B cell (primary cell): ENCODE data around the gene SLC19A2. TPM values are rescaled to one million over a fixed set of nuclear protein-coding genes. Genes with fewer than 3 reads are reported as not detected.

Experiments used
- ATAC-seq: fragments of 200-7000 bp; cut with Tn5 transposase; one replicate; pipeline ENCODE4 v1.10.0; 2021; ENCODE audit warnings: low read depth, mild to moderate bottlenecking, moderate number of reproducible peaks, moderate library complexity
- CTCF ChIA-PET: fragments of 350-600 bp; sonication (Branson Sonifier 250); formaldehyde crosslinking; loops from one replicate; lab custom pipeline; 2021; ENCODE audit warnings: antibody characterized with exemption, inconsistent platforms; lab: Charles Lee
- POLR2A ChIA-PET: fragments of 350-600 bp; sonication (Branson Sonifier 250); formaldehyde crosslinking; loops from one replicate; lab custom pipeline; 2021; ENCODE audit warnings: antibody characterized with exemption; lab: Charles Lee
- DNase-seq: peaks from one replicate; pipeline ENCODE4 v3.0.0; 2013
- H2AFZ ChIP-seq: 2 replicates; pipeline ENCODE4 v1.6.1; 2012; ENCODE audit warnings: mild to moderate bottlenecking, low read depth, low read length; ENCODE audit not compliant: insufficient read depth, poor library complexity, severe bottlenecking
- H3K27ac ChIP-seq, 2 donors: 1 replicate in 1 of 2; 2 replicates in 1 of 2; pipeline ENCODE4 v1.5.1; 2012 to 2013; ENCODE audit warnings: low read length in 2 of 2, mild to moderate bottlenecking in 2 of 2, moderate library complexity in 1 of 2
- H3K27me3 ChIP-seq, 4 experiments: fragments of 200-600 bp in 1 of 4; sonication (generic) in 1 of 4; replicated peaks in 1 of 4; 1 replicate in 2 of 4; 2 replicates in 2 of 4; pipeline versions ENCODE4 v1.6.1 to v1.7.0; 2013 to 2016; ENCODE audit warnings: low read length in 3 of 4, mild to moderate bottlenecking in 2 of 4, mixed read lengths in 1 of 4, moderate library complexity in 1 of 4; ENCODE audit not compliant: insufficient read depth in 4 of 4, control insufficient read depth in 3 of 4; ENCODE audit errors: control extremely low read depth in 1 of 4
- H3K36me3 ChIP-seq, 2 experiments: replicated peaks in 1 of 2; 1 replicate in 1 of 2; 2 replicates in 1 of 2; pipeline versions ENCODE4 v1.6.1 to v1.7.1; 2013; ENCODE audit warnings: low read length in 1 of 2; ENCODE audit not compliant: insufficient read depth in 2 of 2, control insufficient read depth in 1 of 2; ENCODE audit errors: control extremely low read depth in 1 of 2, extremely low read depth in 1 of 2
- H3K4me1 ChIP-seq, 2 donors: fragments of 200-600 bp in 1 of 2; sonication (generic) in 1 of 2; 1 replicate in 1 of 2; 2 replicates in 1 of 2; pipeline versions ENCODE4 v1.5.1 to v1.6.1; 2013 to 2017; ENCODE audit warnings: low read length in 2 of 2; ENCODE audit not compliant: control insufficient read depth in 2 of 2, insufficient read depth in 2 of 2
- H3K4me2 ChIP-seq: replicated peaks from 2 replicates; pipeline ENCODE3; 2012; ENCODE audit warnings: mild to moderate bottlenecking, low read depth, low read length; ENCODE audit not compliant: poor library complexity, severe bottlenecking
- H3K4me3 ChIP-seq, 5 experiments: fragments of 200-600 bp in 1 of 5; sonication (generic) in 1 of 5; 1 replicate in 3 of 5; 2 replicates in 2 of 5; pipeline versions ENCODE4 v1.5.1 to v1.7.0; 2011 to 2016; ENCODE audit warnings: low read length in 4 of 5, mild to moderate bottlenecking in 4 of 5, low read depth in 2 of 5, control low read depth in 1 of 5, moderate library complexity in 1 of 5; ENCODE audit not compliant: insufficient read depth in 1 of 5; ENCODE audit errors: control extremely low read depth in 1 of 5, extremely low read depth in 1 of 5
- H3K79me2 ChIP-seq: fragments of 200-600 bp; sonication (generic); one replicate; pipeline ENCODE4 v1.6.0; 2016; ENCODE audit warnings: low read length; ENCODE audit not compliant: control insufficient read depth, insufficient read depth
- H3K9ac ChIP-seq: fragments of 200-600 bp; sonication (generic); 2 replicates; pipeline ENCODE4 v1.6.1; 2017; ENCODE audit warnings: mild to moderate bottlenecking, low read length, moderate library complexity
- H3K9me3 ChIP-seq, 3 donors: one replicate each; pipeline versions ENCODE4 v1.6.1 to v1.7.1; 2013; ENCODE audit warnings: low read length in 2 of 3; ENCODE audit not compliant: control insufficient read depth in 2 of 3, insufficient read depth in 1 of 3; ENCODE audit errors: control extremely low read depth in 1 of 3
- H4K20me1 ChIP-seq: 2 replicates; pipeline ENCODE4 v1.6.0; 2012; ENCODE audit warnings: mild to moderate bottlenecking, low read length; ENCODE audit not compliant: insufficient read depth, control insufficient read depth, poor library complexity, severe bottlenecking
- H3K27ac Mint-ChIP-seq: one replicate; pipeline ENCODE4 v1.8.0; 2021; ENCODE audit warnings: mixed read lengths
- H3K27me3 Mint-ChIP-seq: one replicate; pipeline ENCODE4 v1.8.0; 2021; ENCODE audit warnings: mixed read lengths
- H3K4me1 Mint-ChIP-seq: one replicate; pipeline ENCODE4 v1.8.0; 2021; ENCODE audit warnings: mixed read lengths
- H3K4me3 Mint-ChIP-seq: one replicate; pipeline ENCODE4 v1.8.0; 2021; ENCODE audit warnings: mixed read lengths
- H3K9me3 Mint-ChIP-seq: one replicate; pipeline ENCODE4 v1.8.0; 2022; ENCODE audit warnings: mixed read lengths; ENCODE audit not compliant: insufficient read depth
- EZH2 ChIP-seq: IDR thresholded peaks from 2 replicates; pipeline ENCODE4 v1.6.1; 2012; ENCODE audit warnings: borderline replicate concordance, low read depth, mild to moderate bottlenecking, moderate library complexity, low read length; ENCODE audit not compliant: insufficient read depth, poor library complexity, severe bottlenecking
- WGBS: methylation state at CpG from one replicate; pipeline ENCODE4 v1.1.5; 2013; ENCODE audit warnings: missing lambda C conversion rate; ENCODE audit not compliant: insufficient coverage; 5-methylcytosine and 5-hydroxymethylcytosine counted together
- intact Hi-C: fragments of 100-400 bp; cut with micrococcal nuclease; formaldehyde crosslinking; loops from one replicate; pipeline ENCODE4 v1.10.0; 2022
- polyA plus RNA-seq: library from polyadenylated mRNA; depleted of rRNA; stranded (reverse); fragments of >200 nt; gene quantifications from 2 replicates; pipeline ENCODE4 v1.2.3, GENCODE V29; 2012
- total RNA-seq, 2 donors: library from RNA; stranded (reverse); fragments of 120-200 nt in 1 of 2; gene quantifications; 1 replicate in 1 of 2; 2 replicates in 1 of 2; pipeline versions ENCODE4 v1.2.3 to v1.2.4, GENCODE V29; 2013 to 2022
- TF ChIP-seq, protein P1 (sequence below): fragments of 200-600 bp; IDR thresholded peaks from one replicate; pipeline ENCODE4 v1.8.0; 2022; ENCODE audit warnings: antibody characterized with exemption, mild to moderate bottlenecking

The SLC19A2 gene
- total and polyA plus RNA-seq, 2 donors (not counting 1 experiment from before 2014, with no cell fraction given) = 1.5 to 3.9 TPM

DNA sequence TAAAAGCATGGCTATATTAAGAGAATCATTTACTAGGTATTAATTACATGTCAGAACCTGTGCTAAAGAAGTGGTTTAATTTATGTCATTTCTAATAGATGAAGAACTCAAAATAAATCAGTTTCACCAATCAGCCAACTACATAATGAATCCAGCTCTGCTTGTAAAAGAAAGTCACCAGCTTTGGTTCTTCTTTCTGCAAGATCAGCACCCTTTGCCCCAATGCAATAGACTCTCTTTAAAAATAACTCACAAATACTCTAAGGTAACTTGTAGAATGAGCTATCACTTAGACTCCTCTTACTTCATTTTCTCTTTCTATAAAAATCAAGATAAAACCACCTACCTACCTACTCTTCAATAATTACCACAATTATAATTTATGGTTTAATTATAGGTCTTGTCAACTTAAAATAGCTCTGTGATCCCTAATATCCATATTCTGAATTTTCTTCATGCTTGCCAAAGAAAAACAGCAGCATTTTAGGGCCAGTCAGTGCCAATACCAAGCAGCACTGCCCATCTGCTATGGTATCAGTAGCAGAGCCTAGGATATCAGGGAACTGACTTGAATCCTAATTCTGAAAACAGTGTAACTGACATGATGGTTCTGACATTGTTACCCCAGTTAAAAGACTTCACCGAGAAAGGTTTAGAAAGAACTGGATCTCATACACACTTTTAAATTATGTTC, 11.3 kb downstream of the SLC19A2 start:
- H2AFZ ChIP-seq = no peak overlapping the region
- H3K79me2 ChIP-seq = no peaks in the 10 kb centered on the region
- H4K20me1 ChIP-seq = no peaks in the 10 kb centered on the region
- no peak overlapping the region for H3K4me2 ChIP-seq
- no peaks in the 10 kb centered on the region for H3K4me1 ChIP-seq
- ChIA-PET POLR2A (no interaction called here), CTCF (interaction anchor here (0.6 kb wide), 1 partner anchor 16 kb away, joined by 4 read pairs; no protein-coding TSS in a partner anchor)
- no peak overlapping the region for H3K27ac ChIP-seq
- intact Hi-C loops = no loop called here
- H3K27me3 ChIP-seq = no peaks in the 10 kb centered on the region
- no peak overlapping the region for H3K9ac ChIP-seq
- H3K4me3 Mint-ChIP-seq = no peak overlapping the region
- WGBS = no CpG with 5 or more reads among the region's 1 CpG
- ATAC-seq (no peak), DNase-seq (no peak)
- no peaks in the 10 kb centered on the region for H3K9me3 ChIP-seq
- H3K27ac Mint-ChIP-seq = no peak overlapping the region
- H3K36me3 ChIP-seq = peaks cover 0 to 5% of the 10 kb centered on the region in 2 experiments
- H3K4me3 ChIP-seq = no peak overlapping the region
- no peaks in the 10 kb centered on the region for H3K9me3 Mint-ChIP-seq
- H3K4me1 Mint-ChIP-seq = no peaks in the 10 kb centered on the region
- TF ChIP-seq, protein P1, sequence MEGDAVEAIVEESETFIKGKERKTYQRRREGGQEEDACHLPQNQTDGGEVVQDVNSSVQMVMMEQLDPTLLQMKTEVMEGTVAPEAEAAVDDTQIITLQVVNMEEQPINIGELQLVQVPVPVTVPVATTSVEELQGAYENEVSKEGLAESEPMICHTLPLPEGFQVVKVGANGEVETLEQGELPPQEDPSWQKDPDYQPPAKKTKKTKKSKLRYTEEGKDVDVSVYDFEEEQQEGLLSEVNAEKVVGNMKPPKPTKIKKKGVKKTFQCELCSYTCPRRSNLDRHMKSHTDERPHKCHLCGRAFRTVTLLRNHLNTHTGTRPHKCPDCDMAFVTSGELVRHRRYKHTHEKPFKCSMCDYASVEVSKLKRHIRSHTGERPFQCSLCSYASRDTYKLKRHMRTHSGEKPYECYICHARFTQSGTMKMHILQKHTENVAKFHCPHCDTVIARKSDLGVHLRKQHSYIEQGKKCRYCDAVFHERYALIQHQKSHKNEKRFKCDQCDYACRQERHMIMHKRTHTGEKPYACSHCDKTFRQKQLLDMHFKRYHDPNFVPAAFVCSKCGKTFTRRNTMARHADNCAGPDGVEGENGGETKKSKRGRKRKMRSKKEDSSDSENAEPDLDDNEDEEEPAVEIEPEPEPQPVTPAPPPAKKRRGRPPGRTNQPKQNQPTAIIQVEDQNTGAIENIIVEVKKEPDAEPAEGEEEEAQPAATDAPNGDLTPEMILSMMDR = no peak
- TF ChIP-seq EZH2 = no peak
- no peaks in the 10 kb centered on the region for H3K27me3 Mint-ChIP-seq

DNA sequence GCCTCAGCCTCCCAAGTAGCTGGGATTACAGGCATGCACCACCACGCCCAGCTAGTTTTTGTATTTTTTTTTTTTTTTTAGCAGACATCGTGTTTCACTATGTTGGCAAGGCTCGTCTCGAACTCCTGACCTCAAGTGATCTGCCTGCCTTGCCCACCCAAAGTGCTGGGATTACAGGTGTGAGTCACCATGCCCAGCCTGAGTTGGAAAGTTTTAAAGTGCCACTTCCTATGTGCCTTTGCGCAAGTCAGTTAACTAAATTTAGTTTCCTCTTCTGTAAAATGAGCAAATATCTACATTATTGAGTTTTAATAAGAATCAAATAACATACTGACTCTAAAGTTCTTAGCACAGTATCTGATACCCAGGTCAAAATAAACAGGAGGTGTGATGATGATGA, 12.4 kb downstream of the SLC19A2 start:
- Histone ChIP-seq H4K20me1 (no peaks in the 10 kb centered on the region), H3K27me3 (no peaks in the 10 kb centered on the region), H3K4me2 (no peak overlapping the region), H3K9ac (no peak overlapping the region), H3K36me3 (peaks cover 0 to 5% of the 10 kb centered on the region in 2 experiments), H3K4me1 (no peaks in the 10 kb centered on the region), H3K27ac (no peak overlapping the region), H2AFZ (no peak overlapping the region), H3K9me3 (no peaks in the 10 kb centered on the region), H3K4me3 (no peak overlapping the region), H3K79me2 (no peaks in the 10 kb centered on the region)
- DNase-seq = no peak
- ChIA-PET POLR2A (interaction anchor here (0.6 kb wide), 1 partner anchor 11 kb away, joined by 4 read pairs; no protein-coding TSS in a partner anchor), CTCF (no interaction called here)
- 91% methylated on average over 4 of the region's 5 CpGs for WGBS
- no peaks in the 10 kb centered on the region for H3K27me3 Mint-ChIP-seq
- no peak for TF ChIP-seq EZH2
- TF ChIP-seq, protein P1 = no peak
- intact Hi-C loops = no loop called here
- no peaks in the 10 kb centered on the region for H3K4me1 Mint-ChIP-seq
- no peaks in the 10 kb centered on the region for H3K9me3 Mint-ChIP-seq
- no peak for ATAC-seq
- H3K27ac Mint-ChIP-seq = no peak overlapping the region
- H3K4me3 Mint-ChIP-seq = no peak overlapping the region
